Measurements from ENCODE around the gene NCAPD3.
"Not testable (repeated sequence)": the region's sequence is repeated elsewhere in the genome, so short reads cannot be mapped to it uniquely, and the experiment has no call there.

NCAPD3 gene

GRCh38 chr11:134202661-134203060 lies 21.1 kb downstream of the NCAPD3 start:
- no peak for DNase-seq (ENCODE audit: low read depth, low spot score)
- H3K9me3 ChIP-seq (ENCODE audit: low read depth, low read length): no peaks in the 10 kb centered on the region
- no peak overlapping the region for H3K27ac ChIP-seq
- peaks cover 87% of the 10 kb centered on the region for H3K36me3 ChIP-seq (ENCODE audit: insufficient read depth, low read length)
- TF ChIP-seq FOXP2 (optimal IDR thresholded peaks at IDR 0.05; ENCODE audit: control extremely low read depth, extremely low read length, insufficient read depth) (no peak), EZH2 (IDR thresholded peaks at IDR 0.05) (no peak), POLR2AphosphoS5 (IDR thresholded peaks at IDR 0.05; ENCODE audit: borderline replicate concordance, low read depth, low read length) (no peak)
- H3K4me3 ChIP-seq: no peak overlapping the region
- no peak overlapping the region for H3K9ac ChIP-seq (ENCODE audit: insufficient read length)

- H3K36me3 ChIP-seq (ENCODE audit: insufficient read depth, low read length): peaks cover 86% of the 10 kb centered on the region
- TF ChIP-seq FOXP2 (optimal IDR thresholded peaks at IDR 0.05; ENCODE audit: control extremely low read depth, extremely low read length, insufficient read depth) (no peak), EZH2 (IDR thresholded peaks at IDR 0.05) (no peak), POLR2AphosphoS5 (IDR thresholded peaks at IDR 0.05; ENCODE audit: borderline replicate concordance, low read depth, low read length) (no peak)
Observed at GRCh38 chr11:134200688-134201087, 23.1 kb downstream of the NCAPD3 start.

GRCh38 chr11:134199531-134199930 lies 24.2 kb downstream of the NCAPD3 start:
- no peak for TF ChIP-seq EZH2 (IDR thresholded peaks at IDR 0.05)
- TF ChIP-seq POLR2AphosphoS5 (IDR thresholded peaks at IDR 0.05; ENCODE audit: borderline replicate concordance, low read depth, low read length): no peak
- no peak for TF ChIP-seq FOXP2 (optimal IDR thresholded peaks at IDR 0.05; ENCODE audit: control extremely low read depth, extremely low read length, insufficient read depth)
- no peaks in the 10 kb centered on the region for H3K9me3 ChIP-seq (ENCODE audit: low read depth, low read length)
- H3K4me3 ChIP-seq: no peak overlapping the region
- DNase-seq (ENCODE audit: low read depth, low spot score): no peak
- no peak overlapping the region for H3K9ac ChIP-seq (ENCODE audit: insufficient read length)
- H3K36me3 ChIP-seq (ENCODE audit: insufficient read depth, low read length): peaks cover 84% of the 10 kb centered on the region
- H3K27ac ChIP-seq: no peak overlapping the region

More at GRCh38 chr11:134200688-134201087, 23.1 kb downstream of the NCAPD3 start:
- Histone ChIP-seq H3K4me3 (no peak overlapping the region), H3K9me3 (ENCODE audit: low read depth, low read length) (no peaks in the 10 kb centered on the region), H3K27ac (no peak overlapping the region), H3K9ac (ENCODE audit: insufficient read length) (no peak overlapping the region)
- no peak for DNase-seq (ENCODE audit: low read depth, low spot score)

- no peak overlapping the region for H3K9ac ChIP-seq (ENCODE audit: insufficient read length)
- TF ChIP-seq POLR2AphosphoS5 (IDR thresholded peaks at IDR 0.05; ENCODE audit: borderline replicate concordance, low read depth, low read length) (no peak), FOXP2 (optimal IDR thresholded peaks at IDR 0.05; ENCODE audit: control extremely low read depth, extremely low read length, insufficient read depth) (no peak), EZH2 (IDR thresholded peaks at IDR 0.05) (no peak)
- DNase-seq (ENCODE audit: low read depth, low spot score): no peak
- no peak overlapping the region for H3K4me3 ChIP-seq
- no peaks in the 10 kb centered on the region for H3K9me3 ChIP-seq (ENCODE audit: low read depth, low read length)
- peaks cover 84% of the 10 kb centered on the region for H3K36me3 ChIP-seq (ENCODE audit: insufficient read depth, low read length)
- H3K27ac ChIP-seq: no peak overlapping the region
Observed at GRCh38 chr11:134196756-134197155, 27.0 kb downstream of the NCAPD3 start.

GRCh38 chr11:134188092-134188491 lies 35.7 kb downstream of the NCAPD3 start:
- H3K27ac ChIP-seq; H3K9me3 ChIP-seq (ENCODE audit: low read depth, low read length); DNase-seq (ENCODE audit: low read depth, low spot score); H3K4me3 ChIP-seq; H3K9ac ChIP-seq (ENCODE audit: insufficient read length): not testable (repeated sequence)
- peaks cover 88% of the 10 kb centered on the region for H3K36me3 ChIP-seq (ENCODE audit: insufficient read depth, low read length)

- Histone ChIP-seq H3K9me3 (ENCODE audit: low read depth, low read length) (no peaks in the 10 kb centered on the region), H3K36me3 (ENCODE audit: insufficient read depth, low read length) (peaks cover 86% of the 10 kb centered on the region), H3K4me3 (no peak overlapping the region), H3K9ac (ENCODE audit: insufficient read length) (no peak overlapping the region), H3K27ac (no peak overlapping the region)
- DNase-seq (ENCODE audit: low read depth, low spot score): no peak
- no peak for TF ChIP-seq FOXP2 (optimal IDR thresholded peaks at IDR 0.05; ENCODE audit: control extremely low read depth, extremely low read length, insufficient read depth)
- no peak for TF ChIP-seq EZH2 (IDR thresholded peaks at IDR 0.05)
- TF ChIP-seq POLR2AphosphoS5 (IDR thresholded peaks at IDR 0.05; ENCODE audit: borderline replicate concordance, low read depth, low read length): no peak
Observed at GRCh38 chr11:134181707-134182106, 42.1 kb downstream of the NCAPD3 start.

GRCh38 chr11:134178032-134178674 lies 45.6 kb downstream of the NCAPD3 start:
- Histone ChIP-seq H3K36me3 (ENCODE audit: insufficient read depth, low read length) (peaks cover 93% of the 10 kb centered on the region), H3K27ac (no peak overlapping the region), H3K9me3 (ENCODE audit: low read depth, low read length) (no peaks in the 10 kb centered on the region), H3K4me3 (no peak overlapping the region), H3K9ac (ENCODE audit: insufficient read length) (no peak overlapping the region)
- no peak for TF ChIP-seq EZH2 (IDR thresholded peaks at IDR 0.05)
- no peak for TF ChIP-seq POLR2AphosphoS5 (IDR thresholded peaks at IDR 0.05; ENCODE audit: borderline replicate concordance, low read depth, low read length)
- TF ChIP-seq FOXP2 (optimal IDR thresholded peaks at IDR 0.05; ENCODE audit: control extremely low read depth, extremely low read length, insufficient read depth): no peak
- no peak for DNase-seq (ENCODE audit: low read depth, low spot score)

- no peak for DNase-seq (ENCODE audit: low read depth, low spot score)
- H3K9me3 ChIP-seq (ENCODE audit: low read depth, low read length): no peaks in the 10 kb centered on the region
- H3K36me3 ChIP-seq (ENCODE audit: insufficient read depth, low read length): peaks cover 97% of the 10 kb centered on the region
- H3K27ac ChIP-seq: no peak overlapping the region
- no peak overlapping the region for H3K4me3 ChIP-seq
- TF ChIP-seq FOXP2 (optimal IDR thresholded peaks at IDR 0.05; ENCODE audit: control extremely low read depth, extremely low read length, insufficient read depth): no peak
- TF ChIP-seq POLR2AphosphoS5 (IDR thresholded peaks at IDR 0.05; ENCODE audit: borderline replicate concordance, low read depth, low read length): no peak
- no peak for TF ChIP-seq EZH2 (IDR thresholded peaks at IDR 0.05)
- H3K9ac ChIP-seq (ENCODE audit: insufficient read length): no peak overlapping the region
Observed at GRCh38 chr11:134176284-134176683, 47.5 kb downstream of the NCAPD3 start.

GRCh38 chr11:134173296-134173695 lies 50.5 kb downstream of the NCAPD3 start:
- DNase-seq (ENCODE audit: low read depth, low spot score): no peak
- Histone ChIP-seq H3K4me3 (no peak overlapping the region), H3K36me3 (ENCODE audit: insufficient read depth, low read length) (peaks cover 99% of the 10 kb centered on the region), H3K9ac (ENCODE audit: insufficient read length) (no peak overlapping the region), H3K9me3 (ENCODE audit: low read depth, low read length) (no peaks in the 10 kb centered on the region; the same call in 1 of the 2 replicates), H3K27ac (no peak overlapping the region)
- no peak for TF ChIP-seq POLR2AphosphoS5 (IDR thresholded peaks at IDR 0.05; ENCODE audit: borderline replicate concordance, low read depth, low read length)
